Gastroesophageal sphincter (tissue), 3 donors: ENCODE results near the gene DUOX2.

Source experiments
- CTCF ChIP-seq, 4 experiments: fragments of 200-600 bp in 2 of 4; fragments of 450-650 bp in 2 of 4; sonication (generic) in 1 of 4; IDR thresholded peaks; one replicate each; pipeline ENCODE4 v1.5.1; 2017 to 2019; ENCODE audit warnings: antibody characterized with exemption in 4 of 4, mild to moderate bottlenecking in 2 of 4, moderate library complexity in 2 of 4
- EP300 ChIP-seq: sonication (generic); formaldehyde crosslinking; IDR thresholded peaks from one replicate; pipeline ENCODE4 v1.6.1; 2017; ENCODE audit warnings: antibody characterized with exemption, mild to moderate bottlenecking
- POLR2A ChIP-seq, 2 donors: fragments of 450-650 bp; IDR thresholded peaks; one replicate each; pipeline ENCODE4 v1.6.1; 2017; ENCODE audit warnings: antibody characterized with exemption in 2 of 2, mild to moderate bottlenecking in 2 of 2, moderate library complexity in 1 of 2
- POLR2AphosphoS5 ChIP-seq: sonication (generic); formaldehyde crosslinking; IDR thresholded peaks from one replicate; pipeline ENCODE4 v1.6.1; 2017; ENCODE audit warnings: antibody characterized with exemption

GRCh38 chr15:45155739-45156138 is 41.8 kb upstream of the DUOX2 start:
- TF ChIP-seq POLR2A (IDR thresholded peaks at IDR 0.05), result no peak
- TF ChIP-seq CTCF (IDR thresholded peaks at IDR 0.05), result no peak
- no peak for TF ChIP-seq POLR2AphosphoS5
- TF ChIP-seq EP300, result no peak
